ENCODE measurements around the gene BHLHE23.

DNA sequence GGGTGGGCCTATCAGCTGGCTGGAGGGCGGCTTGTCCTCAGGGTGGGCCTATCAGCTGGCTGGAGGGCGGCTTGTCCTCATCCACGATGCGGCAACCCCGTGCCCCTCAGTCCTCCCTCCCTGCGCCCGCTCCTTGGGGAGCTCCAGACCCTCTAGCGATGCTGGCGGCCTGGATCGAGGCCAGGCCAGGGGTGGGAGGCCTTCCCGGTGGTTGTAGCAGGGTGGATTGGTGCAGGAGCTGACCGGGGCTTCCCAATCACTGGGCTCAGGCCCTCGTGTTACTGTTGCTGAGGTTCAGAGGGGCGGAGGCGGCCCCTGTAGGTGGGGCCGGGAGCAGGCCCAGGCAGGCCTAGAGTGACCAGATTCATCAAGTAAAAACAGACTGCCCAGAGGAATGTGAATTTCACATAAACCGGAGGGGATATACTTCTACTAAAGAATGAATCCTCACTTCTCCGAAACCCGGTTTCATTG lies 45.4 kb downstream of the BHLHE23 start:
- TF ChIP-seq, protein P1, sequence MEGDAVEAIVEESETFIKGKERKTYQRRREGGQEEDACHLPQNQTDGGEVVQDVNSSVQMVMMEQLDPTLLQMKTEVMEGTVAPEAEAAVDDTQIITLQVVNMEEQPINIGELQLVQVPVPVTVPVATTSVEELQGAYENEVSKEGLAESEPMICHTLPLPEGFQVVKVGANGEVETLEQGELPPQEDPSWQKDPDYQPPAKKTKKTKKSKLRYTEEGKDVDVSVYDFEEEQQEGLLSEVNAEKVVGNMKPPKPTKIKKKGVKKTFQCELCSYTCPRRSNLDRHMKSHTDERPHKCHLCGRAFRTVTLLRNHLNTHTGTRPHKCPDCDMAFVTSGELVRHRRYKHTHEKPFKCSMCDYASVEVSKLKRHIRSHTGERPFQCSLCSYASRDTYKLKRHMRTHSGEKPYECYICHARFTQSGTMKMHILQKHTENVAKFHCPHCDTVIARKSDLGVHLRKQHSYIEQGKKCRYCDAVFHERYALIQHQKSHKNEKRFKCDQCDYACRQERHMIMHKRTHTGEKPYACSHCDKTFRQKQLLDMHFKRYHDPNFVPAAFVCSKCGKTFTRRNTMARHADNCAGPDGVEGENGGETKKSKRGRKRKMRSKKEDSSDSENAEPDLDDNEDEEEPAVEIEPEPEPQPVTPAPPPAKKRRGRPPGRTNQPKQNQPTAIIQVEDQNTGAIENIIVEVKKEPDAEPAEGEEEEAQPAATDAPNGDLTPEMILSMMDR (IDR thresholded peaks at IDR 0.05) = no peak
- no peak for TF ChIP-seq POLR2A (IDR thresholded peaks at IDR 0.05)

Data from uterus (tissue), 2 donors.